ENCODE results near the gene PTGIR. TPM values are rescaled to one million over a fixed set of nuclear protein-coding genes. Genes with fewer than 3 reads are reported as not detected.
A peak's percentile ranks its signal among the peaks of the same experiment; 100 is the strongest.

Gene PTGIR
- total RNA-seq, 3 donors from 2014 or later (not counting 1 experiment from before 2014, with no cell fraction given): 0.75 to 1.4 (median 1.0) TPM

GRCh38 chr19:46599716-46600373 lies 25.0 kb downstream of the PTGIR start:
- Histone ChIP-seq H3K4me1 (ENCODE audit: control insufficient read depth, insufficient read depth, low read length) (peaks cover 38% of the 10 kb centered on the region), H3K27me3 (ENCODE audit: control insufficient read depth, insufficient read depth, low read length) (no peaks in the 10 kb centered on the region), H3K36me3 (ENCODE audit: control insufficient read depth, insufficient read depth, low read length) (peaks cover 2% of the 10 kb centered on the region), H3K9me3 (ENCODE audit: control insufficient read depth, insufficient read depth, low read length) (peaks cover 4% of the 10 kb centered on the region), H3K27ac (ENCODE audit: low read length) (peak overlapping the region; percentile 100), H3K4me3 (ENCODE audit: low read length) (peak overlapping the region; percentile 78)
- intact Hi-C loops (cut with micrococcal nuclease): loop anchor here (5.0 kb wide), 1 partner anchor 512 kb away; the partner anchor contains the start of gene ZC3H4
- WGBS (ENCODE audit: insufficient coverage): 89% methylated on average over 8 of the region's 9 CpGs
- TF ChIP-seq, protein P1, sequence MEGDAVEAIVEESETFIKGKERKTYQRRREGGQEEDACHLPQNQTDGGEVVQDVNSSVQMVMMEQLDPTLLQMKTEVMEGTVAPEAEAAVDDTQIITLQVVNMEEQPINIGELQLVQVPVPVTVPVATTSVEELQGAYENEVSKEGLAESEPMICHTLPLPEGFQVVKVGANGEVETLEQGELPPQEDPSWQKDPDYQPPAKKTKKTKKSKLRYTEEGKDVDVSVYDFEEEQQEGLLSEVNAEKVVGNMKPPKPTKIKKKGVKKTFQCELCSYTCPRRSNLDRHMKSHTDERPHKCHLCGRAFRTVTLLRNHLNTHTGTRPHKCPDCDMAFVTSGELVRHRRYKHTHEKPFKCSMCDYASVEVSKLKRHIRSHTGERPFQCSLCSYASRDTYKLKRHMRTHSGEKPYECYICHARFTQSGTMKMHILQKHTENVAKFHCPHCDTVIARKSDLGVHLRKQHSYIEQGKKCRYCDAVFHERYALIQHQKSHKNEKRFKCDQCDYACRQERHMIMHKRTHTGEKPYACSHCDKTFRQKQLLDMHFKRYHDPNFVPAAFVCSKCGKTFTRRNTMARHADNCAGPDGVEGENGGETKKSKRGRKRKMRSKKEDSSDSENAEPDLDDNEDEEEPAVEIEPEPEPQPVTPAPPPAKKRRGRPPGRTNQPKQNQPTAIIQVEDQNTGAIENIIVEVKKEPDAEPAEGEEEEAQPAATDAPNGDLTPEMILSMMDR (IDR thresholded peaks at IDR 0.05): no peak
- peaks cover 19 to 39% of the 10 kb centered on the region in 2 donors for H3K4me1 Mint-ChIP-seq
- peaks cover 4% of the 10 kb centered on the region in 2 donors for H3K9me3 Mint-ChIP-seq
- ATAC-seq: no peak
- peaks cover 10% of the 10 kb centered on the region for H3K36me3 Mint-ChIP-seq
- peak overlapping the region; percentile 99 to 100 for H3K27ac Mint-ChIP-seq
- DNase-seq: peak in 1 of 2 donors; percentile 9
- H3K4me3 Mint-ChIP-seq: peak overlapping the region; percentile 98
- H3K27me3 Mint-ChIP-seq (ENCODE audit: low read depth in 2 of 2): no peaks in the 10 kb centered on the region

GRCh38 chr19:46598372-46598917 lies 26.4 kb downstream of the PTGIR start:
- intact Hi-C loops (cut with micrococcal nuclease): no loop called here
- Mint-ChIP-seq H3K27ac (peak overlapping the region in 1 of 2 donors; percentile 32), H3K27me3 (ENCODE audit: low read depth in 2 of 2) (no peaks in the 10 kb centered on the region), H3K36me3 (peaks cover 10% of the 10 kb centered on the region), H3K4me3 (no peak overlapping the region), H3K4me1 (peaks cover 16 to 35% of the 10 kb centered on the region in 2 donors), H3K9me3 (peaks cover 4% of the 10 kb centered on the region in 2 donors)
- DNase-seq (no peak), ATAC-seq (no peak)
- no peaks in the 10 kb centered on the region for H3K36me3 ChIP-seq (ENCODE audit: control insufficient read depth, insufficient read depth, low read length)
- TF ChIP-seq, protein P1 (IDR thresholded peaks at IDR 0.05): no peak
- no peak overlapping the region for H3K27ac ChIP-seq (ENCODE audit: low read length)
- 97% methylated on average over 2 of the region's 4 CpGs for WGBS (ENCODE audit: insufficient coverage)
- H3K4me3 ChIP-seq (ENCODE audit: low read length): no peak overlapping the region
- no peaks in the 10 kb centered on the region for H3K27me3 ChIP-seq (ENCODE audit: control insufficient read depth, insufficient read depth, low read length)
- peaks cover 29% of the 10 kb centered on the region for H3K4me1 ChIP-seq (ENCODE audit: control insufficient read depth, insufficient read depth, low read length)
- peaks cover 4% of the 10 kb centered on the region for H3K9me3 ChIP-seq (ENCODE audit: control insufficient read depth, insufficient read depth, low read length)

DNA sequence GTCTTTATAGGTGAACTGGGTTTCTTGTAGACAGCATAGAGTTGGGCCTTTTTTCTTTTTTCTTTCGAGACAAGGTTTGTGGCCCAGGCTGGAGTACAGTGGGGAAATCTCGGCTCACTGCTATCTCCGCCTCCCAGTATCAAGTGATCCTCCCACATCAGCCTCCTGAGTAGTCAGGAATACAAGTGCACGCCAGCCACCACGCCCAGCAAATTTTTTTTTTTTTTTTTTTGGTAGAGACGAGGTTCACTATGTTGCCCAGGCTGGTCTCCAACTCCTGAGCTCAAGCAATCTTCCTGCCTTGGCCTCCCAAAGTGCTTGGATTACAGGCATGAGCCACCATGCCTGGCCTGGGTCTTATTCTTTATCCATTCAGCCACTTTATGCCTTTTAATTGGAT lies 28.9 kb downstream of the PTGIR start:
- H3K27me3 ChIP-seq (ENCODE audit: control insufficient read depth, insufficient read depth, low read length): no peaks in the 10 kb centered on the region
- no peaks in the 10 kb centered on the region for H3K27me3 Mint-ChIP-seq (ENCODE audit: low read depth in 2 of 2)
- H3K27ac ChIP-seq (ENCODE audit: low read length): no peak overlapping the region
- no peak overlapping the region for H3K4me3 Mint-ChIP-seq
- DNase-seq (no peak), ATAC-seq (no peak)
- intact Hi-C loops (cut with micrococcal nuclease): no loop called here
- no peak overlapping the region for H3K4me3 ChIP-seq (ENCODE audit: low read length)
- H3K36me3 ChIP-seq (ENCODE audit: control insufficient read depth, insufficient read depth, low read length): no peaks in the 10 kb centered on the region
- TF ChIP-seq, protein P1 (IDR thresholded peaks at IDR 0.05): no peak
- H3K36me3 Mint-ChIP-seq: peaks cover 10% of the 10 kb centered on the region
- 82% methylated on average over 5 of the region's 6 CpGs for WGBS (ENCODE audit: insufficient coverage)
- H3K9me3 Mint-ChIP-seq: peaks cover 4% of the 10 kb centered on the region in 2 donors
- H3K4me1 ChIP-seq (ENCODE audit: control insufficient read depth, insufficient read depth, low read length): peaks cover 9% of the 10 kb centered on the region
- H3K27ac Mint-ChIP-seq: no peak overlapping the region
- H3K4me1 Mint-ChIP-seq: peaks cover 0 to 13% of the 10 kb centered on the region in 2 donors
- peaks cover 4% of the 10 kb centered on the region for H3K9me3 ChIP-seq (ENCODE audit: control insufficient read depth, insufficient read depth, low read length)
